RWPE1 (cell line): ENCODE data around the gene TFCP2L1.

Source experiments
- CTCF ChIA-PET: fragments of 350-600 bp; sonication (Branson Sonifier 250); formaldehyde crosslinking; extraction: SDS; loops from one replicate; lab custom pipeline; 2021; lab: Yijun Ruan, JAX
- POLR2A ChIA-PET: fragments of 400-600 bp; formaldehyde crosslinking; extraction: SDS; loops from one replicate; lab custom pipeline; 2020; ENCODE audit warnings: antibody characterized with exemption; ENCODE audit not compliant: low non-redundant PET; lab: Yijun Ruan, JAX
- DNase-seq: peaks from one replicate; pipeline ENCODE4 v3.0.0; 2012; ENCODE audit warnings: low spot score
- H3K27ac ChIP-seq: fragments of 450-650 bp; 2 replicates; pipeline ENCODE4 v1.5.1; 2017
- CTCF ChIP-seq: fragments of 450-650 bp; conservative IDR thresholded peaks from 2 replicates; pipeline ENCODE4 v1.5.1; 2017; ENCODE audit warnings: low read depth, mild to moderate bottlenecking

Gene TFCP2L1

GRCh38 chr2:121211689-121212151 lies 73.3 kb downstream of the TFCP2L1 start:
- ChIA-PET POLR2A (no interaction called here), CTCF (interaction anchor here (0.6 kb wide), 1 partner anchor 11 kb away, joined by 3 read pairs; no protein-coding TSS in a partner anchor)
- H3K27ac ChIP-seq: peak overlapping the region; percentile 57
- DNase-seq: peak; percentile 62
- no peak for TF ChIP-seq CTCF

GRCh38 chr2:121211251-121211650 lies 73.8 kb downstream of the TFCP2L1 start:
- H3K27ac ChIP-seq: peak overlapping the region; percentile 57
- ChIA-PET CTCF (interaction anchor here (0.6 to 0.7 kb wide), 3 partner anchors 10 to 134 kb away, joined by 3 read pairs; no protein-coding TSS in a partner anchor), POLR2A (no interaction called here)
- no peak for DNase-seq
- TF ChIP-seq CTCF: no peak

- POLR2A ChIA-PET: no interaction called here
- CTCF ChIA-PET: interaction anchor here (0.7 kb wide), 2 partner anchors 110 to 133 kb away, joined by 3 read pairs; no protein-coding TSS in a partner anchor
- peak overlapping the region; percentile 57 for H3K27ac ChIP-seq
- no peak for DNase-seq
- no peak for TF ChIP-seq CTCF
Measured at GRCh38 chr2:121210691-121211090, 74.3 kb downstream of the TFCP2L1 start.

- no peak for DNase-seq
- H3K27ac ChIP-seq: no peak overlapping the region
- no peak for TF ChIP-seq CTCF
- ChIA-PET CTCF (interaction anchor here (0.6 kb wide), 2 partner anchors 97 to 477 kb away, joined by 3 to 7 read pairs; no protein-coding TSS in a partner anchor), POLR2A (no interaction called here)
Measured at GRCh38 chr2:121209014-121209610, 75.9 kb downstream of the TFCP2L1 start.

- CTCF ChIA-PET: interaction anchor here (0.6 to 1.2 kb wide), 4 partner anchors 74 to 710 kb away, joined by 3 to 4 read pairs (median 3); no protein-coding TSS in a partner anchor
- POLR2A ChIA-PET: no interaction called here
- no peak for TF ChIP-seq CTCF
- no peak overlapping the region for H3K27ac ChIP-seq
- DNase-seq: no peak
Measured at GRCh38 chr2:121207494-121207893, 77.5 kb downstream of the TFCP2L1 start.

- POLR2A ChIA-PET: no interaction called here
- CTCF ChIA-PET: no interaction called here
- no peak overlapping the region for H3K27ac ChIP-seq
- DNase-seq: no peak
- no peak for TF ChIP-seq CTCF
Measured at GRCh38 chr2:121205321-121205942, 79.6 kb downstream of the TFCP2L1 start.
